Common myeloid progenitor, CD34-positive (primary cell): ENCODE measurements around the gene TUBA3C.

Experiments
- CTCF ChIA-PET: fragments of 350-600 bp; sonication (Branson Sonifier 250); formaldehyde crosslinking; loops from one replicate; lab custom pipeline; 2021; ENCODE audit warnings: antibody characterized with exemption; lab: Charles Lee
- POLR2A ChIA-PET: fragments of 350-600 bp; sonication (Branson Sonifier 250); formaldehyde crosslinking; loops from one replicate; lab custom pipeline; 2021; ENCODE audit warnings: antibody characterized with exemption; lab: Charles Lee
- DNase-seq, 3 donors: peaks; one replicate each; pipeline versions ENCODE4 v3.0.0 to v3.0.0-alpha.2; 2013
- H3K27ac ChIP-seq, 2 experiments: 1 replicate in 1 of 2; 2 replicates in 1 of 2; pipeline ENCODE4 v1.7.0; 2013; ENCODE audit warnings: inconsistent platforms in 2 of 2, low read length in 2 of 2, mild to moderate bottlenecking in 2 of 2, low read depth in 1 of 2, moderate library complexity in 1 of 2; ENCODE audit not compliant: severe bottlenecking in 2 of 2, insufficient read depth in 1 of 2, poor library complexity in 1 of 2
- H3K27me3 ChIP-seq, 5 experiments: replicated peaks in 2 of 5; 1 replicate in 3 of 5; 2 replicates in 2 of 5; pipeline versions ENCODE4 v1.6.1 to v1.7.0; 2013; ENCODE audit warnings: low read length in 4 of 5, mild to moderate bottlenecking in 2 of 5, moderate library complexity in 2 of 5, inconsistent platforms in 1 of 5; ENCODE audit not compliant: insufficient read depth in 5 of 5, control insufficient read depth in 4 of 5
- H3K36me3 ChIP-seq, 4 experiments: 1 replicate in 2 of 4; 2 replicates in 2 of 4; pipeline versions ENCODE4 v1.6.1 to v1.7.0; 2013; ENCODE audit warnings: low read length in 3 of 4, control low read depth in 1 of 4, mild to moderate bottlenecking in 1 of 4; ENCODE audit not compliant: control insufficient read depth in 4 of 4, insufficient read depth in 4 of 4
- H3K4me1 ChIP-seq, 4 experiments: 1 replicate in 3 of 4; 2 replicates in 1 of 4; pipeline versions ENCODE4 v1.6.1 to v1.7.1; 2013; ENCODE audit warnings: low read length in 3 of 4, mild to moderate bottlenecking in 3 of 4, control low read depth in 1 of 4, inconsistent platforms in 1 of 4, moderate library complexity in 1 of 4; ENCODE audit not compliant: control insufficient read depth in 4 of 4, insufficient read depth in 4 of 4; ENCODE audit errors: control extremely low read depth in 1 of 4
- H3K4me3 ChIP-seq, 7 experiments: 1 replicate in 4 of 7; 2 replicates in 3 of 7; pipeline versions ENCODE4 v1.5.1 to v1.7.0; 2013; ENCODE audit warnings: mild to moderate bottlenecking in 7 of 7, low read length in 6 of 7, moderate library complexity in 6 of 7, inconsistent platforms in 2 of 7, low read depth in 2 of 7, control low read depth in 1 of 7; ENCODE audit not compliant: insufficient read depth in 4 of 7, control insufficient read depth in 1 of 7; ENCODE audit errors: extremely low read depth in 1 of 7
- H3K9me3 ChIP-seq, 5 experiments: 1 replicate in 4 of 5; 2 replicates in 1 of 5; pipeline versions ENCODE4 v1.6.1 to v1.7.1; 2013; ENCODE audit warnings: low read length in 4 of 5, mild to moderate bottlenecking in 2 of 5, inconsistent platforms in 1 of 5, low read depth in 1 of 5, moderate library complexity in 1 of 5; ENCODE audit not compliant: control insufficient read depth in 4 of 5, insufficient read depth in 2 of 5; ENCODE audit errors: control extremely low read depth in 1 of 5
- WGBS: methylation state at CpG from one replicate; pipeline ENCODE4 v1.1.5; 2013; ENCODE audit not compliant: insufficient coverage; 5-methylcytosine and 5-hydroxymethylcytosine counted together

TUBA3C gene

DNA sequence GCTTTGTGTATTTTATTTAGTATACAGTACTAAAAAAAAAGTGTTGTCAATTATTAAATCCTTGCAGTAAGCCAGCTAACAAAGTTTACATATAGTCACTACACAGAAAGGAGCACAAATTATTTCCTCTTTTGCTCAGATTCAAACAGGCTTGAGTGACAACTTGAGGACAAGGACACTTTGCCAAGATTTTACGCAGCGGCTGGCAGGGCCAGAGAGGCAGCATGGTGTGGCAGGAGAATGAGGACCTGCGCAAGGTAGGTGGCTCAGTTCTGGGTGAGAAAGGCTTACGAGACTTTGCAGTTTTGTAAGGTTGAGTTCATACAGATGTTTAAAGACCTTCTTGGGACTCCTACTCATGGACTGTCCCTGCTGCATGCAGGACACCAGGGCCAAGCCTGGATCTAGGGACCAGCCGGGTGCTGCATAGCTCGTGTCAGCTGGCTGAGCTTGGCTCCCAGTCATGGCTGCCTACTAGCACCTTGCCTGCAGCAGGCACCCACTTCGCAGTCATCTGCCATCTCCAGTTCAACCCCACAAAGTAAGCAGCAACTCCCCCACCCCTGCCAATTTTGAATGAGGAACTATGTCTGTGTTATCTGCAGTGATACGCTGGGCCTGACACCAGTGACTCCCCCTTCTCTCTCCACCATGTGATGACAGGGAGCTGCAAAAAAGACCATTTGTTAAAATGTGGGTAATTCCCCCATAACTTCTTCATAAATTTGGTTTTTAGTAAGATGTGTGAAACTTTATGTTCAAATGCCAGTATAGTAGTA is 3.7 kb upstream of the TUBA3C start:
- ChIA-PET CTCF (interaction anchor here (1.3 kb wide), 1 partner anchor 17 kb away, joined by 5 read pairs; no protein-coding TSS in a partner anchor), POLR2A (no interaction called here)
- no peak overlapping the region for H3K27ac ChIP-seq
- DNase-seq, result peak in 1 of 3 donors; percentile 0
- no peaks in the 10 kb centered on the region for H3K36me3 ChIP-seq
- no peaks in the 10 kb centered on the region for H3K27me3 ChIP-seq
- no peaks in the 10 kb centered on the region for H3K4me1 ChIP-seq
- no peak overlapping the region for H3K4me3 ChIP-seq
- H3K9me3 ChIP-seq, result peaks cover 0 to 14% (median 0%) of the 10 kb centered on the region in 5 experiments
- WGBS, result 92% methylated on average over 6 of the region's 8 CpGs

DNA sequence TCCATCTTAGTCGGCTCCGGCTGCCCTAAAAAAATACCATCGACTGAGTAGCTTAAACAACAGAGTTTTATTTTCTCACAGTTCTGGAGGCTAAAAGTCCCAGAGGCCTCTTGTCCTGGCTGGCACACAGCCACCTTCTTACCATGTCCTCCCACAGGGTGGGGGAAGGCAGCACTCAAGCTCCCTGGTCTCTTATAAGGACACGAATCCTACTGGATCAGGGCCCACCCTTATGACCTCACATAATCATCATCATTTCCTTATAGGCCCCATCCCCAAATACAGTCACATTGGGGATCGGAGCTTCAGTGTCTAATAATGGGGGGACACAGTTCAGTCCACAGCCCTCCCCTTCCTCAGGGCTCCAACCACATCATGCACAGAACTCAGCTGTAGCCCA is 2.6 kb upstream of the TUBA3C start:
- Histone ChIP-seq H3K9me3 (peaks cover 0 to 14% (median 0%) of the 10 kb centered on the region in 5 experiments), H3K27ac (no peak overlapping the region), H3K4me3 (no peak overlapping the region), H3K4me1 (no peaks in the 10 kb centered on the region), H3K27me3 (no peaks in the 10 kb centered on the region), H3K36me3 (no peaks in the 10 kb centered on the region)
- 94% methylated on average over 5 of the region's 5 CpGs for WGBS
- POLR2A ChIA-PET, result no interaction called here
- CTCF ChIA-PET, result interaction anchor here (1.3 kb wide), 1 partner anchor 16 kb away, joined by 5 read pairs; no protein-coding TSS in a partner anchor
- no peak for DNase-seq

DNA sequence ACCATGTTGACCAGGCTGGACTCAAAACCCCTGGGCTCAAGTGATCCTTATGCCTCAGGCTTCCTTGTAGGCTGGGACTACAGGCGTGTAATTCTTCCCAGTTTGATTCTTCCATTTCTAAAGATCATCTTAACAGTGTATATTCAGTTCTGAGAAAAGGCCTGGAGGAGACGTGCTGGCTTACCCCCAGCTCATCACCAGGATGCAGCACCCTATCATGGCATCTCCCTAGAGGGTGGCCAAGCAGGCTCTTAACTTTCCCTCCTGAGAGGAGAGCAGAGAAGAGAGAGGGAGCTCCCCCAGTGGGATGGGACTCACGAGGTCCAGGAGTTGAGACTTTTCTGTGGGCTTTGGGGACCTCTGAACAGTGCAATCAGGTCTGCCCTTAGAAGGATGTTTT is 2.1 kb upstream of the TUBA3C start:
- WGBS, result 73% methylated on average over 1 of the region's 3 CpGs
- ChIA-PET POLR2A (no interaction called here), CTCF (interaction anchor here (1.3 kb wide), 1 partner anchor 16 kb away, joined by 5 read pairs; no protein-coding TSS in a partner anchor)
- no peaks in the 10 kb centered on the region for H3K36me3 ChIP-seq
- no peaks in the 10 kb centered on the region for H3K27me3 ChIP-seq
- H3K9me3 ChIP-seq, result peaks cover 0 to 18% (median 0%) of the 10 kb centered on the region in 5 experiments
- DNase-seq, result no peak
- H3K27ac ChIP-seq, result no peak overlapping the region
- no peaks in the 10 kb centered on the region for H3K4me1 ChIP-seq
- no peak overlapping the region for H3K4me3 ChIP-seq

DNA sequence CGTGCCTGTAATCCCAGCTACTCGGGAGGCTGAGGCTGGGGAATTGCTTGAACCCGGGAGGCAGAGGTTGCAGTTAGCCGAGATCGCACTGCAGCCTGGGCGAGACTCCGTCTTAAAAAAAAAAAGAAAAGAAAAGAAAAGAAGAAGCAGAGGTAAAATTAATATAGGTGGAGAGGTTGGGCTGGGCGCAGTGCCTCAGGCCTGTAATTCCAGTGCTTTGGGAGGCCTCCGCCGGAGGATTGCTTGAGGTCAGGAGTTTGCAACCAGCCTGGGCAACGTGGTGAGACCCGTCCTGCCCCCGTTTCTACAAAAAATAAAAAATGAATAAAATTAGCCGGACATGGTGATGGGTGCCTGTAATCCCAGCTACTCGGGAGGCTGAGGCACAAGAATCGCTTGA is 912 bp upstream of the TUBA3C start:
- ChIA-PET POLR2A (no interaction called here), CTCF (no interaction called here)
- Histone ChIP-seq H3K4me3 (no peak overlapping the region), H3K9me3 (peaks cover 0 to 27% (median 0%) of the 10 kb centered on the region in 5 experiments), H3K4me1 (no peaks in the 10 kb centered on the region), H3K27ac (no peak overlapping the region), H3K27me3 (no peaks in the 10 kb centered on the region), H3K36me3 (no peaks in the 10 kb centered on the region)
- WGBS, result 93% methylated on average over 10 of the region's 16 CpGs
- DNase-seq, result no peak

DNA sequence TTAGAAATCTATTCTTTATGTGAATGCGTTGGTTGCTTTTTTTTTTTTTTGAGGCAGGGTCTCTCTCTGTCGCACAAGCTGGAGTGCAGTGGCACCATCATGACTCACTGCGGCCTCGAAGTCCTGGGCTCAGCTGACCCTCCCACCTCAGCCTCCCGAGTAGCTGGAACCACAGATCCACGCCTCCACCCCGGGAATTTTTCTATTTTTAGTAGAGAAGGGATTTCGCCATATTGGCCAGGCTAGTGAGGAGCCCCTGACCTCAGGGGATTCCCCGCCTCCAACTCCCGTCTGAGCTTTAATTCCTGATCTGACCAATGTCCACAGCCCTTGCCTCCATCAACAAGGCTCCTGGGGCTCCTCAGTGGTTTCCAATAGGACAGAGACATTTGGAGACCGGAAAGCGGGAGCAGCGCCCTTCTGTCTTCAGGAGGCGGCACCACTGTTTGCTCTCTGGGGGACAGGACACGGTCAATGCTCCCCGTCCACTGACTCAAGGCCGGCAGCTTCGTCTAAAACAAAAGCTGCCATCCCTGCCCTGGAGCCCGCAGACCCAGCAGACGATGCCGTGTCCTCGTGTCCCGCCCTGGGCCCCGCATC is 503 bp downstream of the TUBA3C start:
- CTCF ChIA-PET, result no interaction called here
- H3K4me1 ChIP-seq, result no peaks in the 10 kb centered on the region
- H3K4me3 ChIP-seq, result no peak overlapping the region
- DNase-seq, result no peak
- WGBS, result 96% methylated on average over 19 of the region's 24 CpGs
- H3K9me3 ChIP-seq, result peaks cover 0 to 24% (median 0%) of the 10 kb centered on the region in 5 experiments
- POLR2A ChIA-PET, result no interaction called here
- H3K27me3 ChIP-seq, result no peaks in the 10 kb centered on the region
- no peaks in the 10 kb centered on the region for H3K36me3 ChIP-seq
- H3K27ac ChIP-seq, result no peak overlapping the region

DNA sequence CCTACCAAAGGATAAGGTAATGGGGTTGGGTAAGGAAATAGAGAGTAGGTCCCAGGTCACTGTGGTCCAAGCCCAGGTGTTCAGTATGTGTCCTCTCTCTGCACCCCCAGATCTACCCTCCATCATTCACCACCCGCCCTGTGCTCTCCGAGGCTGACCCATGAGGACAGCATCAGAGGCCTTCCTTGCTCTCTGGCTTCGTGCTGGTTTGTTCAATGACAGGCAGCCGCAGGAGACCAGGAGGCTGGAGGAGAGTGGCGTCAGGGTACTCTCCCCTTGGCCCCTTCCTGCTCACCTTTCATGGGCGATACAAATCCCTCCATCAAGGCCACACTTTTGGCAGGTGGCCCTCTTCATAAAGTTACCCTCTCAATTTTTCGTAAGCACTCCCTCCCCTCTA is 1.7 kb downstream of the TUBA3C start:
- Histone ChIP-seq H3K27me3 (no peaks in the 10 kb centered on the region), H3K36me3 (no peaks in the 10 kb centered on the region), H3K9me3 (peaks cover 0 to 26% (median 0%) of the 10 kb centered on the region in 5 experiments), H3K4me1 (no peaks in the 10 kb centered on the region), H3K4me3 (no peak overlapping the region), H3K27ac (no peak overlapping the region)
- POLR2A ChIA-PET, result no interaction called here
- no peak for DNase-seq
- WGBS, result 84% methylated on average over 5 of the region's 7 CpGs
- CTCF ChIA-PET, result no interaction called here
